Right forelimb (tissue), 1 donor: ENCODE results near the gene LAMP1.
"Not testable (repeated sequence)": the region's sequence is repeated elsewhere in the genome, so short reads cannot be mapped to it uniquely, and the experiment has no call there.

ENCODE experiments used
- DNase-seq: peaks from one replicate; pipeline ENCODE4 v3.0.0-alpha.2; 2018

LAMP1 gene

GRCh38 chr13:113298043-113298945 is 1.3 kb downstream of the LAMP1 start:
- DNase-seq, result no peak

GRCh38 chr13:113299951-113300350 is 2.9 kb downstream of the LAMP1 start:
- no peak for DNase-seq

GRCh38 chr13:113302986-113303385 is 5.9 kb downstream of the LAMP1 start:
- DNase-seq, result no peak

- no peak for DNase-seq
Observed at GRCh38 chr13:113304121-113304520, 7.1 kb downstream of the LAMP1 start.

- no peak for DNase-seq
Observed at GRCh38 chr13:113305208-113305607, 8.2 kb downstream of the LAMP1 start.

- DNase-seq, result no peak
Observed at GRCh38 chr13:113307491-113307890, 10.5 kb downstream of the LAMP1 start.

GRCh38 chr13:113309473-113309872 is 12.4 kb downstream of the LAMP1 start:
- DNase-seq, result no peak

GRCh38 chr13:113314112-113314511 is 17.1 kb downstream of the LAMP1 start:
- DNase-seq, result not testable (repeated sequence)

- not testable (repeated sequence) for DNase-seq
Observed at GRCh38 chr13:113314895-113315470, 17.9 kb downstream of the LAMP1 start.

- no peak for DNase-seq
Observed at GRCh38 chr13:113315992-113316391, 19.0 kb downstream of the LAMP1 start.

GRCh38 chr13:113317031-113317430 is 20.0 kb downstream of the LAMP1 start:
- no peak for DNase-seq

GRCh38 chr13:113318956-113319355 is 21.9 kb downstream of the LAMP1 start:
- no peak for DNase-seq

GRCh38 chr13:113319371-113319770 is 22.3 kb downstream of the LAMP1 start:
- no peak for DNase-seq

GRCh38 chr13:113320226-113320875 is 23.3 kb downstream of the LAMP1 start:
- no peak for DNase-seq

GRCh38 chr13:113321546-113321945 is 24.5 kb downstream of the LAMP1 start:
- no peak for DNase-seq

- no peak for DNase-seq
Observed at GRCh38 chr13:113322043-113322461, 25.0 kb downstream of the LAMP1 start.

- DNase-seq, result no peak
Observed at GRCh38 chr13:113322890-113323651, 26.0 kb downstream of the LAMP1 start.

- DNase-seq, result no peak
Observed at GRCh38 chr13:113323869-113324268, 26.8 kb downstream of the LAMP1 start.

GRCh38 chr13:113324398-113324797 is 27.4 kb downstream of the LAMP1 start:
- DNase-seq, result no peak

- DNase-seq, result no peak
Observed at GRCh38 chr13:113325779-113326178, 28.7 kb downstream of the LAMP1 start.

GRCh38 chr13:113327391-113327765 is 30.3 kb downstream of the LAMP1 start:
- no peak for DNase-seq

- no peak for DNase-seq
Observed at GRCh38 chr13:113327766-113328471, 30.9 kb downstream of the LAMP1 start.
